H7 (cell line): ENCODE results near the gene EZH1. TPM values are rescaled to one million over a fixed set of nuclear protein-coding genes. Genes with fewer than 3 reads are reported as not detected.
"Not testable (repeated sequence)": the region's sequence is repeated elsewhere in the genome, so short reads cannot be mapped to it uniquely, and the experiment has no call there.

Experiments used
- DNase-seq: peaks from one replicate; pipeline ENCODE4 v3.0.0; 2012
- H3K27me3 ChIP-seq: 2 replicates; pipeline ENCODE4 v1.6.0; 2011; ENCODE audit warnings: mild to moderate bottlenecking, low read length; ENCODE audit not compliant: control insufficient read depth, insufficient read depth
- H3K36me3 ChIP-seq: replicated peaks from 2 replicates; pipeline ENCODE4 v1.5.1; 2011; ENCODE audit warnings: low read length; ENCODE audit not compliant: control insufficient read depth, insufficient read depth
- H3K4me3 ChIP-seq: 2 replicates; pipeline ENCODE4 v1.5.1; 2011; ENCODE audit warnings: low read depth, mild to moderate bottlenecking, control low read depth, low read length, moderate library complexity; ENCODE audit not compliant: insufficient read depth
- total RNA-seq: library from RNA; depleted of rRNA; stranded (reverse); fragments of >200 nt; shearing (Covaris generic); gene quantifications from 2 replicates; pipeline ENCODE4 v1.2.3, GENCODE V29; 2014

EZH1 gene
- total RNA-seq, 1 experiment from 2014 or later: 13.9 TPM

GRCh38 chr17:42676424-42677011 is 68.3 kb downstream of the EZH1 start, which contains the start of gene PLEKHH3:
Gene PLEKHH3 (minus strand): TSS chr17:42676994. CDS start chr17:42676563, 431 bp downstream.
- peak within 1 kb of the TSS; percentile 74 for H3K4me3 ChIP-seq
- no peak for DNase-seq
- H3K36me3 ChIP-seq: no peaks in the 10 kb centered on the region
- peaks cover 48% of the 10 kb centered on the region for H3K27me3 ChIP-seq

DNA sequence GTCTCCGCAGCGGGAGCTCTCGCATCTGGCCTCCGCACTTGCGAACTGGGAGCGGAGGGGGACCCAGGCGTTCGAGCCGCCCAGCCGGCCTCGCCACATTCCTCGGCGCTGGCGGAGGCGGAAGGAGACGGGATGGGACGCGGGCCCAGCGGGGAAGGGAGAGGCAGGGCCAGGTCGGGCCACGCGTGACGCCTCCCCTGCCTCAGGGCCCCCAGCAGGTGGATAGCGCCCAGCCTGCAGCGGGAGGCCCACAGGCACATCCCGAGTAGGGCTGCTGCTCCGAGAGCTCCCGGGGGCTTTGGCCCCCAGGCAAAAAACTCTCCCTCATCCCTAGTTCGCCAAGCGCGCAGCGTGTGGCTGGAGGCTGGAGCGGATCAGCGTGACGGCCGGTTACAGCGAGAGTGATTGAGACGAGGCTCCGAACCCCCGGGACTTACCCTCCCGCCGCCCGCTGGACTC is 68.8 kb downstream of the EZH1 start:
- H3K36me3 ChIP-seq: no peaks in the 10 kb centered on the region
- H3K4me3 ChIP-seq: peak overlapping the region; percentile 74
- peak; percentile 78 for DNase-seq
- H3K27me3 ChIP-seq: peaks cover 50% of the 10 kb centered on the region

GRCh38 chr17:42675348-42675964 is 69.4 kb downstream of the EZH1 start:
- no peaks in the 10 kb centered on the region for H3K36me3 ChIP-seq
- DNase-seq: peak; percentile 83
- peaks cover 51% of the 10 kb centered on the region for H3K27me3 ChIP-seq
- peak overlapping the region; percentile 74 for H3K4me3 ChIP-seq

DNA sequence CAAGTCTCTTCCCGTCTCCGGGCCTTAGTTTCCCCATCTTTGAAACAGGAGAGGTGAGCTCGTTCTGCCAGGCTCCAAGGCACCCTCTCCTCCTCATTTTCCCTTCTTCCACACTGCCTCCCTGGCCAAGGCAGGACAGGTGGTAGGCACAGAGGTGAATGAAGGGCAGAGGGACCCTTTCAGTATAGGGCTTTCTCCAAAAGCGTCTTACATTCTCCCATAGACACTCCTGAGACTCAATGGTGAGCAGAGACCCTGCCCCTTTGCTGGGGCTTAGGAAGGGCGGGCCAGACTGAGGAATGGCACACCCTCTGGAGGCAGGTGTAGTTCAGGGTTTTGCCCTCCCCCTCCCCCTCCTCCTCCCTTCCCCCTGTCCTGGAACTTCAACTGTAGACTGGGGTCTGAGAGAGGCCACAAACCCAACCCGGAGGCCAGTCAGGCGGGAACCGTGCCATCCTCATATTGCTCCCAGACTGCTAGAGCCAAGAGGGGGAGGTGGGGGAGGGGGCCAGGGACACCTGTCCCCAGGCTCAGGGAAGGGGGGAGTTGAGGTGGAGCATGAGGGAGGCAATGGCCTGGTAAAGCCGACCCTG is 70.0 kb downstream of the EZH1 start:
- no peaks in the 10 kb centered on the region for H3K36me3 ChIP-seq
- peak; percentile 92 for DNase-seq
- peaks cover 48% of the 10 kb centered on the region for H3K27me3 ChIP-seq
- H3K4me3 ChIP-seq: peak overlapping the region; percentile 74

- H3K27me3 ChIP-seq: peaks cover 48% of the 10 kb centered on the region
These were observed 70.7 kb downstream of the EZH1 start for GRCh38 chr17:42673885-42674754.

DNA sequence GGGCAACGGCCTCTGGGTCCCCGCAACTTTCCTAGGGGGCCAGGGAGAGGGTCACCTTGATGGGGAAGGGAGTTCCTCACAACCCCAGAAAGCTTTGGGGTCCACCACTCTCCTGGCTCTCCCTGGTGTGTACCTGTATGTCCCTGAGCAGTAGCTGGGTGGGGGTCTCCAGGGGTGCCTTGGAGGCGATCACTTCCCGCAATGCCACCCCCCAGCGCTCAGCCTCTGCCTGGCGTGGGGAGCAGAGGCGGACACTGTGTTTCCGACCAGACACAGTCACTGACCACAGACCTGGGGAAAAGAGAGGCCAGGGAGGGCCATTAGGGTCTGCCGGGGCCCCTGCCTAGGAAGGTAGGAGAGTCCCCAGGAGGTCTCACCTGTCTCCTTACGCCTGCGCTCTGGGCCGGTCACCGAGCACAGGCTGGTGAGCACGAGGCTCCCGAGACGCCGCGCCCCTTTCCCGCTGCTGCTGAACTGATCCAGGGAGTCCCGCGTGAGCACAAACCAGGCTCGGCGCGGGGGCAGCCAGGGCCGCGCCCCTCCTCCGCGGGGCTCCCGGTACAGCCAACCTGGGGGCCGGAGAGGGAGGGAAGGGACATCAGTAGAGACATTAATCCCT is 71.5 kb downstream of the EZH1 start:
- H3K36me3 ChIP-seq: peaks cover 5% of the 10 kb centered on the region
- DNase-seq: no peak
- peaks cover 48% of the 10 kb centered on the region for H3K27me3 ChIP-seq
- no peak overlapping the region; the same call in 1 of the 2 replicates for H3K4me3 ChIP-seq

More at GRCh38 chr17:42673885-42674754, 70.7 kb downstream of the EZH1 start:
- peaks cover 3% of the 10 kb centered on the region for H3K36me3 ChIP-seq
- H3K4me3 ChIP-seq: peak overlapping the region; percentile 20; the same call in 1 of the 2 replicates
- peak; percentile 95 for DNase-seq

DNA sequence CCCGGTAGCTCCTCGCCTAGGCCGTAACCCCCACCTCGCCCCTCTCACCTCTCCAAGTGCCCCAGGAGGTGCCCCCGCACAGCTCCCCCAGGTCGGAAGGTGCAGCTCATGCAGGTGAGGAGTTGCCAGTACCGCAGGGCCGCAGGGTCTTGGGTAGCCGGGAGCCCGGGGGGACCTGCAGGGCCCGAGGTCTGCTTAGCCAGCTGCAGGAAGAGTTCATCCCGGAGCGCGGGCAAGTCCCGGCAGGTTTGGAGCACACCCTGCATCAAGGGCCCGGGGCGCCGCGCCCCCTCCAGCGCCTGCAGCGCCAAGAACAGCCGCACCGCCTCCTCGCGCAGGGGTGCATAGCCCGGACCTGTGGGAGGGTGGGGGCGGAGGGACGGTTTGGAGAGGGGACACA is 72.8 kb downstream of the EZH1 start:
- peak overlapping the region; percentile 62; the same call in 1 of the 2 replicates for H3K4me3 ChIP-seq
- DNase-seq: peak; percentile 69
- peaks cover 48% of the 10 kb centered on the region for H3K27me3 ChIP-seq
- H3K36me3 ChIP-seq: peaks cover 9% of the 10 kb centered on the region

- peaks cover 9% of the 10 kb centered on the region for H3K36me3 ChIP-seq
- H3K4me3 ChIP-seq: peak overlapping the region; percentile 62; the same call in 1 of the 2 replicates
- peaks cover 45% of the 10 kb centered on the region for H3K27me3 ChIP-seq
- peak; percentile 94 for DNase-seq
These were observed 73.8 kb downstream of the EZH1 start for GRCh38 chr17:42670789-42671657.

GRCh38 chr17:42669977-42670788 is 74.7 kb downstream of the EZH1 start:
- H3K36me3 ChIP-seq: peaks cover 9% of the 10 kb centered on the region
- peak overlapping the region; percentile 62 for H3K4me3 ChIP-seq
- peak; percentile 94 for DNase-seq
- H3K27me3 ChIP-seq: peaks cover 37% of the 10 kb centered on the region

DNA sequence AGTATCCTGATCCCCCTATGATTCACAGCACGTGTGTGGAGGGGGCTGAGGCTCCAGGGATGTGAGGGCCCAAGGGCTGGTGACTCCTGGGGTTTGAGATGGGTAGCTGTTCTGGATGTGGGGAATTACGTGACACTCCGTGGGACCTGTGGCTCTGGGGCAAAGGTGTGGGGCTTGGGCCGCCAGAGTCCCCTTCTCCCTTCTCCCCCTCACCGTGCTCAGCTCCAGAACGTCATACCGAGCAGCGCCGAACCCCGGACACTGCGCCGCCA is 75.2 kb downstream of the EZH1 start:
- Histone ChIP-seq H3K36me3 (peaks cover 9% of the 10 kb centered on the region), H3K27me3 (peaks cover 33% of the 10 kb centered on the region), H3K4me3 (peak overlapping the region; percentile 36)
- no peak for DNase-seq

- peak; percentile 33 for DNase-seq
- Histone ChIP-seq H3K4me3 (no peak overlapping the region), H3K36me3 (peaks cover 12% of the 10 kb centered on the region)
These were observed 77.5 kb downstream of the EZH1 start for GRCh38 chr17:42667088-42667951.

DNA sequence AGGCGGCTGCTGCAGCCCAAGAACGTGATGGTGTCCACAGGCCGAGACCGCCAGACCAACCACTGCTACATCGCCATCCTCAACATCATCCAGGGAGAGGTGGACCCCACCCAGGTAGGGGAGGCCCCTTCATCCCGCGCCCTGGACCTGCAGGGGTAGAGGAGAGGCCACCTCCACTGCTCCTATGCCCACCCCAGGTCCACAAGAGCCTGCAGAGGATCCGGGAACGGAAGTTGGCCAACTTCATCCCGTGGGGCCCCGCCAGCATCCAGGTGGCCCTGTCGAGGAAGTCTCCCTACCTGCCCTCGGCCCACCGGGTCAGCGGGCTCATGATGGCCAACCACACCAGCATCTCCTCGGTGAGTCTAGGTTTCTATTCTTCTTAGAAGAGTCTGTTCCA is 78.7 kb downstream of the EZH1 start:
- not testable (repeated sequence) for H3K27me3 ChIP-seq, DNase-seq, H3K4me3 ChIP-seq
- H3K36me3 ChIP-seq: peaks cover 15% of the 10 kb centered on the region

More at GRCh38 chr17:42667088-42667951, 77.5 kb downstream of the EZH1 start:
- peaks cover 12% of the 10 kb centered on the region; the same call in 1 of the 2 replicates for H3K27me3 ChIP-seq
